GM12875 (cell line): ENCODE data around the gene M6PR.

ENCODE experiments used
- H3K4me3 ChIP-seq: one replicate; pipeline ENCODE4 v1.5.1; 2011; ENCODE audit warnings: low read depth, low read length, control low read depth
- TF ChIP-seq, protein P1 (sequence below): IDR thresholded peaks from 2 replicates; pipeline ENCODE4 v1.5.1; 2011; ENCODE audit warnings: low read depth, mild to moderate bottlenecking, control low read depth, inconsistent platforms, low read length, moderate library complexity, borderline replicate concordance; ENCODE audit not compliant: insufficient read depth

M6PR gene

DNA sequence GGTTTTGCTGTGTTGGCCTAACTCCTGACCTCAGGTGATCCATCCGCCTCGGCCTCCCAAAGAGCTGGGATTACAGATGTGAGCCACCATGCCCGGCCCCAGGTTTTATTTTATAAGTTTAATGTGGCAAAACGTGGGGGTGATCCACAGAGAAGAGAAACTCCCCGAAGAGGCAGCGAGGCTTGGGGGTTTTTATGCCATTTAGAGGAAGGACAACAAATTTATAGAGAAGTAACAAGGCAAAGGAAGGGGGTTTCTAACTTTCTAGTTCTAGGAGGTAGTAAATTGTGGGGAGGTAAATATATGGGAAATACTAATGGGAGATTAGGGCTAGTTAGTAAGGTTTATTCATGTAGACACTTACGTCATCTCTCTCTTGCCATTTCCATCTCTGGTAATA, 52.4 kb downstream of the M6PR start:
- TF ChIP-seq, protein P1, sequence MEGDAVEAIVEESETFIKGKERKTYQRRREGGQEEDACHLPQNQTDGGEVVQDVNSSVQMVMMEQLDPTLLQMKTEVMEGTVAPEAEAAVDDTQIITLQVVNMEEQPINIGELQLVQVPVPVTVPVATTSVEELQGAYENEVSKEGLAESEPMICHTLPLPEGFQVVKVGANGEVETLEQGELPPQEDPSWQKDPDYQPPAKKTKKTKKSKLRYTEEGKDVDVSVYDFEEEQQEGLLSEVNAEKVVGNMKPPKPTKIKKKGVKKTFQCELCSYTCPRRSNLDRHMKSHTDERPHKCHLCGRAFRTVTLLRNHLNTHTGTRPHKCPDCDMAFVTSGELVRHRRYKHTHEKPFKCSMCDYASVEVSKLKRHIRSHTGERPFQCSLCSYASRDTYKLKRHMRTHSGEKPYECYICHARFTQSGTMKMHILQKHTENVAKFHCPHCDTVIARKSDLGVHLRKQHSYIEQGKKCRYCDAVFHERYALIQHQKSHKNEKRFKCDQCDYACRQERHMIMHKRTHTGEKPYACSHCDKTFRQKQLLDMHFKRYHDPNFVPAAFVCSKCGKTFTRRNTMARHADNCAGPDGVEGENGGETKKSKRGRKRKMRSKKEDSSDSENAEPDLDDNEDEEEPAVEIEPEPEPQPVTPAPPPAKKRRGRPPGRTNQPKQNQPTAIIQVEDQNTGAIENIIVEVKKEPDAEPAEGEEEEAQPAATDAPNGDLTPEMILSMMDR, result no peak
- no peak overlapping the region for H3K4me3 ChIP-seq

DNA sequence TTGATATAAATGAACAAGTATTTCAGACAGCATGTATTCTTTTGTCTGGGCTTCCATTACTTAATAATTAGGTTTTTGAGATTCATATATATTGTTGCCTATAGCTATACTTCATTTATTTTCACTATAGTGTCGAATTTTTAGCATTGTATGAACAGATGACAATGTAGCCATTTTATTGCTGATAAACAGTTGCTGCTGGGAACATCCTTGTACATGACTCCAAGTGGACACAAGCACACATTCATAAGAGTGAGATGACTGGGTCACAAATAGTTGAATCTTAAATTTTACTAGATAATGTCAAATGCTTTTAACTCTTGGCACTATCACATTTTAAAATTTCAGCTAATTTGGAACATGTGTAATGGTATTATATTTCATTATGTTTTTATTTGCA, 54.5 kb downstream of the M6PR start:
- no peak overlapping the region for H3K4me3 ChIP-seq
- TF ChIP-seq, protein P1, result no peak

DNA sequence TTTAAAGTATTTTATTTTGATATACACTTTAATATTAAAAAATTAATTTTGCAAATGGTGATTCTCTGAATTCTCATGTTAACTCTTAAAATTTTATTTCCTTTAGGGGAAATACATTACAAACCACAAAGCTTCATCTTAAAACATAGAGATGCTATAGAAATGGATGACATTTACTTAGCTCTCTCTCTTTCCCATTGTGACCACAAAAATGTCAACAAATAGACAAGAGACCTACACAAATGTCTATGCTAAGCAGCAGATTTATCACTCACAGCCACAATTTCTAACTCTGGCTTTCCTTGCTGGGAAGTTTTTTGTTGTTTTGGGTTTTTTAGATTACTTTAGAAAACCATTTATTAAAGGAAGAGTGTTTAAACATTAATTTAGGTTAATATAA, 55.1 kb downstream of the M6PR start:
- no peak overlapping the region for H3K4me3 ChIP-seq
- TF ChIP-seq, protein P1, result no peak

DNA sequence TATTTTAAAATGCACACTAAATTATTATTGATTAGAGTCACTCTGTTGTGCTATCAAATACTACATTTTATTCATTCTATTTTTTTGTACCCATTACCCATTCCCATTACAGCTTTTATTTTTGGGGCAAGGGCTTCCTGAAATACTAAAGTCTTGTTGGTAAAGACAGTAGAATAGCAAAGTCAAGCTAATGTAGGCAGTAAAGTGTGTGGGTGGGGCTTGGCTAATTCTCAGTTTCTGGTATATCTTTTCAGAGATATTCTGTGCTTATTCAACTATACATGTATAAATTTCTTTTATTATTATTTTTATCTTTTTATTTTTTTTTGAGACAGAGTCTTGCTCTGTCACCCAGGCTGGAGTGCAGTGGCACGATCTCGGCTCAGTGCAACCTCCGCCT, 57.5 kb downstream of the M6PR start:
- H3K4me3 ChIP-seq, result no peak overlapping the region
- TF ChIP-seq, protein P1, result no peak
